Measurements from ENCODE around the gene PLCB1.
A peak's percentile ranks its signal among the peaks of the same experiment; 100 is the strongest.
"Not testable (repeated sequence)": the region's sequence is repeated elsewhere in the genome, so short reads cannot be mapped to it uniquely, and the experiment has no call there.

Gene PLCB1

GRCh38 chr20:8131598-8132483 lies at the start of gene PLCB1:
Gene PLCB1 (plus strand): TSS chr20:8132266. CDS start chr20:8132652, 386 bp downstream.
- peak; percentile 61 for DNase-seq

GRCh38 chr20:8082989-8083388 lies 49.1 kb upstream of the PLCB1 start:
- DNase-seq: peak; percentile 57

- DNase-seq: no peak
These were observed 42.4 kb upstream of the PLCB1 start for GRCh38 chr20:8089668-8090067.

- DNase-seq: no peak
These were observed 37.6 kb upstream of the PLCB1 start for GRCh38 chr20:8094415-8094818.

GRCh38 chr20:8094850-8095249 lies 37.2 kb upstream of the PLCB1 start:
- no peak for DNase-seq

GRCh38 chr20:8095648-8096572 lies 36.2 kb upstream of the PLCB1 start:
- no peak for DNase-seq

- DNase-seq: no peak
These were observed 34.8 kb upstream of the PLCB1 start for GRCh38 chr20:8097307-8097706.

- DNase-seq: no peak
These were observed 27.8 kb upstream of the PLCB1 start for GRCh38 chr20:8104252-8104651.

GRCh38 chr20:8114612-8115011 lies 17.5 kb upstream of the PLCB1 start:
- not testable (repeated sequence) for DNase-seq

GRCh38 chr20:8115436-8115835 lies 16.6 kb upstream of the PLCB1 start:
- no peak for DNase-seq

GRCh38 chr20:8116067-8116811 lies 15.8 kb upstream of the PLCB1 start:
- no peak for DNase-seq

- no peak for DNase-seq
These were observed 14.4 kb upstream of the PLCB1 start for GRCh38 chr20:8117636-8118035.

- no peak for DNase-seq
These were observed 14.0 kb upstream of the PLCB1 start for GRCh38 chr20:8118039-8118438.

- DNase-seq: no peak
These were observed 13.3 kb upstream of the PLCB1 start for GRCh38 chr20:8118760-8119159.

- no peak for DNase-seq
These were observed 10.4 kb upstream of the PLCB1 start for GRCh38 chr20:8121666-8122065.

- no peak for DNase-seq
These were observed 7.4 kb upstream of the PLCB1 start for GRCh38 chr20:8124639-8125038.

- DNase-seq: no peak
These were observed 5.9 kb upstream of the PLCB1 start for GRCh38 chr20:8126181-8126580.

GRCh38 chr20:8126841-8127378 lies 5.2 kb upstream of the PLCB1 start:
- no peak for DNase-seq

- DNase-seq: no peak
These were observed 4.4 kb upstream of the PLCB1 start for GRCh38 chr20:8127553-8128255.

GRCh38 chr20:8128291-8129060 lies 3.6 kb upstream of the PLCB1 start:
- DNase-seq: no peak

Measured in NCI-H1436 treated with DMSO at 0.1 percent for 48 hours (cell line).